ENCODE data around the gene DCAF5.
"Not testable (repeated sequence)": the region's sequence is repeated elsewhere in the genome, so short reads cannot be mapped to it uniquely, and the experiment has no call there.

The DCAF5 gene

GRCh38 chr14:69096246-69096645 lies 56.7 kb downstream of the DCAF5 start:
- no peak for DNase-seq (ENCODE audit: low read depth in 2 of 2)

- DNase-seq (ENCODE audit: low read depth in 2 of 2): no peak
Measured at GRCh38 chr14:69094481-69094880, 58.4 kb downstream of the DCAF5 start.

GRCh38 chr14:69093631-69094421 lies 59.1 kb downstream of the DCAF5 start:
- no peak for DNase-seq (ENCODE audit: low read depth in 2 of 2)

GRCh38 chr14:69092840-69093422 lies 60.0 kb downstream of the DCAF5 start:
- no peak for DNase-seq (ENCODE audit: low read depth in 2 of 2)

GRCh38 chr14:69091695-69092094 lies 61.2 kb downstream of the DCAF5 start:
- no peak for DNase-seq (ENCODE audit: low read depth in 2 of 2)

- DNase-seq (ENCODE audit: low read depth in 2 of 2): no peak
Measured at GRCh38 chr14:69091006-69091405, 61.9 kb downstream of the DCAF5 start.

- no peak for DNase-seq (ENCODE audit: low read depth in 2 of 2)
Measured at GRCh38 chr14:69090187-69090789, 62.6 kb downstream of the DCAF5 start.

GRCh38 chr14:69089046-69089445 lies 63.9 kb downstream of the DCAF5 start:
- no peak for DNase-seq (ENCODE audit: low read depth in 2 of 2)

- no peak for DNase-seq (ENCODE audit: low read depth in 2 of 2)
Measured at GRCh38 chr14:69088586-69088985, 64.3 kb downstream of the DCAF5 start.

- no peak for DNase-seq (ENCODE audit: low read depth in 2 of 2)
Measured at GRCh38 chr14:69087061-69087461, 65.9 kb downstream of the DCAF5 start.

- DNase-seq (ENCODE audit: low read depth in 2 of 2): no peak
Measured at GRCh38 chr14:69086537-69086936, 66.4 kb downstream of the DCAF5 start.

GRCh38 chr14:69084023-69084422 lies 68.9 kb downstream of the DCAF5 start:
- DNase-seq (ENCODE audit: low read depth in 2 of 2): no peak

- DNase-seq (ENCODE audit: low read depth in 2 of 2): no peak
Measured at GRCh38 chr14:69083181-69083580, 69.7 kb downstream of the DCAF5 start.

GRCh38 chr14:69081271-69081670 lies 71.6 kb downstream of the DCAF5 start:
- no peak for DNase-seq (ENCODE audit: low read depth in 2 of 2)

- no peak for DNase-seq (ENCODE audit: low read depth in 2 of 2)
Measured at GRCh38 chr14:69079747-69080146, 73.2 kb downstream of the DCAF5 start.

- DNase-seq (ENCODE audit: low read depth in 2 of 2): no peak
Measured at GRCh38 chr14:69079188-69079742, 73.7 kb downstream of the DCAF5 start.

- no peak for DNase-seq (ENCODE audit: low read depth in 2 of 2)
Measured at GRCh38 chr14:69077841-69078240, 75.1 kb downstream of the DCAF5 start.

- DNase-seq (ENCODE audit: low read depth in 2 of 2): not testable (repeated sequence)
Measured at GRCh38 chr14:69077185-69077584, 75.7 kb downstream of the DCAF5 start.

- no peak for DNase-seq (ENCODE audit: low read depth in 2 of 2)
Measured at GRCh38 chr14:69076341-69076740, 76.6 kb downstream of the DCAF5 start.

- DNase-seq (ENCODE audit: low read depth in 2 of 2): no peak
Measured at GRCh38 chr14:69073915-69074314, 79.0 kb downstream of the DCAF5 start.

GRCh38 chr14:69073429-69073828 lies 79.5 kb downstream of the DCAF5 start:
- DNase-seq (ENCODE audit: low read depth in 2 of 2): no peak

GRCh38 chr14:69072584-69072983 lies 80.3 kb downstream of the DCAF5 start:
- no peak for DNase-seq (ENCODE audit: low read depth in 2 of 2)
